ENCODE data around the gene SLC15A1.

- TF ChIP-seq, protein P1, sequence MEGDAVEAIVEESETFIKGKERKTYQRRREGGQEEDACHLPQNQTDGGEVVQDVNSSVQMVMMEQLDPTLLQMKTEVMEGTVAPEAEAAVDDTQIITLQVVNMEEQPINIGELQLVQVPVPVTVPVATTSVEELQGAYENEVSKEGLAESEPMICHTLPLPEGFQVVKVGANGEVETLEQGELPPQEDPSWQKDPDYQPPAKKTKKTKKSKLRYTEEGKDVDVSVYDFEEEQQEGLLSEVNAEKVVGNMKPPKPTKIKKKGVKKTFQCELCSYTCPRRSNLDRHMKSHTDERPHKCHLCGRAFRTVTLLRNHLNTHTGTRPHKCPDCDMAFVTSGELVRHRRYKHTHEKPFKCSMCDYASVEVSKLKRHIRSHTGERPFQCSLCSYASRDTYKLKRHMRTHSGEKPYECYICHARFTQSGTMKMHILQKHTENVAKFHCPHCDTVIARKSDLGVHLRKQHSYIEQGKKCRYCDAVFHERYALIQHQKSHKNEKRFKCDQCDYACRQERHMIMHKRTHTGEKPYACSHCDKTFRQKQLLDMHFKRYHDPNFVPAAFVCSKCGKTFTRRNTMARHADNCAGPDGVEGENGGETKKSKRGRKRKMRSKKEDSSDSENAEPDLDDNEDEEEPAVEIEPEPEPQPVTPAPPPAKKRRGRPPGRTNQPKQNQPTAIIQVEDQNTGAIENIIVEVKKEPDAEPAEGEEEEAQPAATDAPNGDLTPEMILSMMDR (IDR thresholded peaks at IDR 0.05): no peak
- TF ChIP-seq POLR2A (IDR thresholded peaks at IDR 0.05) (no peak), POLR2AphosphoS5 (IDR thresholded peaks at IDR 0.05) (no peak)
Observed at GRCh38 chr13:98784666-98785065, 32.2 kb upstream of the SLC15A1 start.

All from transverse colon (tissue), 4 donors.